B cell (primary cell): ENCODE results near the gene ZNF648. TPM values are rescaled to one million over a fixed set of nuclear protein-coding genes. Genes with fewer than 3 reads are reported as not detected.
A peak's percentile ranks its signal among the peaks of the same experiment; 100 is the strongest.

Experiments used
- ATAC-seq: fragments of 200-7000 bp; cut with Tn5 transposase; one replicate; pipeline ENCODE4 v1.10.0; 2021; ENCODE audit warnings: low read depth, mild to moderate bottlenecking, moderate number of reproducible peaks, moderate library complexity
- CTCF ChIA-PET: fragments of 350-600 bp; sonication (Branson Sonifier 250); formaldehyde crosslinking; loops from one replicate; lab custom pipeline; 2021; ENCODE audit warnings: antibody characterized with exemption, inconsistent platforms; lab: Charles Lee
- POLR2A ChIA-PET: fragments of 350-600 bp; sonication (Branson Sonifier 250); formaldehyde crosslinking; loops from one replicate; lab custom pipeline; 2021; ENCODE audit warnings: antibody characterized with exemption; lab: Charles Lee
- DNase-seq: peaks from one replicate; pipeline ENCODE4 v3.0.0; 2013
- H2AFZ ChIP-seq: 2 replicates; pipeline ENCODE4 v1.6.1; 2012; ENCODE audit warnings: mild to moderate bottlenecking, low read depth, low read length; ENCODE audit not compliant: insufficient read depth, poor library complexity, severe bottlenecking
- H3K27ac ChIP-seq, 2 donors: 1 replicate in 1 of 2; 2 replicates in 1 of 2; pipeline ENCODE4 v1.5.1; 2012 to 2013; ENCODE audit warnings: low read length in 2 of 2, mild to moderate bottlenecking in 2 of 2, moderate library complexity in 1 of 2
- H3K27me3 ChIP-seq, 4 experiments: fragments of 200-600 bp in 1 of 4; sonication (generic) in 1 of 4; replicated peaks in 1 of 4; 1 replicate in 2 of 4; 2 replicates in 2 of 4; pipeline versions ENCODE4 v1.6.1 to v1.7.0; 2013 to 2016; ENCODE audit warnings: low read length in 3 of 4, mild to moderate bottlenecking in 2 of 4, mixed read lengths in 1 of 4, moderate library complexity in 1 of 4; ENCODE audit not compliant: insufficient read depth in 4 of 4, control insufficient read depth in 3 of 4; ENCODE audit errors: control extremely low read depth in 1 of 4
- H3K36me3 ChIP-seq, 2 experiments: replicated peaks in 1 of 2; 1 replicate in 1 of 2; 2 replicates in 1 of 2; pipeline versions ENCODE4 v1.6.1 to v1.7.1; 2013; ENCODE audit warnings: low read length in 1 of 2; ENCODE audit not compliant: insufficient read depth in 2 of 2, control insufficient read depth in 1 of 2; ENCODE audit errors: control extremely low read depth in 1 of 2, extremely low read depth in 1 of 2
- H3K4me1 ChIP-seq, 2 donors: fragments of 200-600 bp in 1 of 2; sonication (generic) in 1 of 2; 1 replicate in 1 of 2; 2 replicates in 1 of 2; pipeline versions ENCODE4 v1.5.1 to v1.6.1; 2013 to 2017; ENCODE audit warnings: low read length in 2 of 2; ENCODE audit not compliant: control insufficient read depth in 2 of 2, insufficient read depth in 2 of 2
- H3K4me2 ChIP-seq: replicated peaks from 2 replicates; pipeline ENCODE3; 2012; ENCODE audit warnings: mild to moderate bottlenecking, low read depth, low read length; ENCODE audit not compliant: poor library complexity, severe bottlenecking
- H3K4me3 ChIP-seq, 5 experiments: fragments of 200-600 bp in 1 of 5; sonication (generic) in 1 of 5; 1 replicate in 3 of 5; 2 replicates in 2 of 5; pipeline versions ENCODE4 v1.5.1 to v1.7.0; 2011 to 2016; ENCODE audit warnings: low read length in 4 of 5, mild to moderate bottlenecking in 4 of 5, low read depth in 2 of 5, control low read depth in 1 of 5, moderate library complexity in 1 of 5; ENCODE audit not compliant: insufficient read depth in 1 of 5; ENCODE audit errors: control extremely low read depth in 1 of 5, extremely low read depth in 1 of 5
- H3K79me2 ChIP-seq: fragments of 200-600 bp; sonication (generic); one replicate; pipeline ENCODE4 v1.6.0; 2016; ENCODE audit warnings: low read length; ENCODE audit not compliant: control insufficient read depth, insufficient read depth
- H3K9ac ChIP-seq: fragments of 200-600 bp; sonication (generic); 2 replicates; pipeline ENCODE4 v1.6.1; 2017; ENCODE audit warnings: mild to moderate bottlenecking, low read length, moderate library complexity
- H3K9me3 ChIP-seq, 3 donors: one replicate each; pipeline versions ENCODE4 v1.6.1 to v1.7.1; 2013; ENCODE audit warnings: low read length in 2 of 3; ENCODE audit not compliant: control insufficient read depth in 2 of 3, insufficient read depth in 1 of 3; ENCODE audit errors: control extremely low read depth in 1 of 3
- H4K20me1 ChIP-seq: 2 replicates; pipeline ENCODE4 v1.6.0; 2012; ENCODE audit warnings: mild to moderate bottlenecking, low read length; ENCODE audit not compliant: insufficient read depth, control insufficient read depth, poor library complexity, severe bottlenecking
- H3K27ac Mint-ChIP-seq: one replicate; pipeline ENCODE4 v1.8.0; 2021; ENCODE audit warnings: mixed read lengths
- H3K27me3 Mint-ChIP-seq: one replicate; pipeline ENCODE4 v1.8.0; 2021; ENCODE audit warnings: mixed read lengths
- H3K4me1 Mint-ChIP-seq: one replicate; pipeline ENCODE4 v1.8.0; 2021; ENCODE audit warnings: mixed read lengths
- H3K4me3 Mint-ChIP-seq: one replicate; pipeline ENCODE4 v1.8.0; 2021; ENCODE audit warnings: mixed read lengths
- H3K9me3 Mint-ChIP-seq: one replicate; pipeline ENCODE4 v1.8.0; 2022; ENCODE audit warnings: mixed read lengths; ENCODE audit not compliant: insufficient read depth
- CTCF ChIP-seq: fragments of 200-600 bp; IDR thresholded peaks from one replicate; pipeline ENCODE4 v1.8.0; 2022; ENCODE audit warnings: antibody characterized with exemption, mild to moderate bottlenecking
- EZH2 ChIP-seq: IDR thresholded peaks from 2 replicates; pipeline ENCODE4 v1.6.1; 2012; ENCODE audit warnings: borderline replicate concordance, low read depth, mild to moderate bottlenecking, moderate library complexity, low read length; ENCODE audit not compliant: insufficient read depth, poor library complexity, severe bottlenecking
- WGBS: methylation state at CpG from one replicate; pipeline ENCODE4 v1.1.5; 2013; ENCODE audit warnings: missing lambda C conversion rate; ENCODE audit not compliant: insufficient coverage; 5-methylcytosine and 5-hydroxymethylcytosine counted together
- intact Hi-C: fragments of 100-400 bp; cut with micrococcal nuclease; formaldehyde crosslinking; loops from one replicate; pipeline ENCODE4 v1.10.0; 2022
- polyA plus RNA-seq: library from polyadenylated mRNA; depleted of rRNA; stranded (reverse); fragments of >200 nt; gene quantifications from 2 replicates; pipeline ENCODE4 v1.2.3, GENCODE V29; 2012
- total RNA-seq, 2 donors: library from RNA; stranded (reverse); fragments of 120-200 nt in 1 of 2; gene quantifications; 1 replicate in 1 of 2; 2 replicates in 1 of 2; pipeline versions ENCODE4 v1.2.3 to v1.2.4, GENCODE V29; 2013 to 2022

The ZNF648 gene
- total and polyA plus RNA-seq, 2 donors (not counting 1 experiment from before 2014, with no cell fraction given), result not detected

DNA sequence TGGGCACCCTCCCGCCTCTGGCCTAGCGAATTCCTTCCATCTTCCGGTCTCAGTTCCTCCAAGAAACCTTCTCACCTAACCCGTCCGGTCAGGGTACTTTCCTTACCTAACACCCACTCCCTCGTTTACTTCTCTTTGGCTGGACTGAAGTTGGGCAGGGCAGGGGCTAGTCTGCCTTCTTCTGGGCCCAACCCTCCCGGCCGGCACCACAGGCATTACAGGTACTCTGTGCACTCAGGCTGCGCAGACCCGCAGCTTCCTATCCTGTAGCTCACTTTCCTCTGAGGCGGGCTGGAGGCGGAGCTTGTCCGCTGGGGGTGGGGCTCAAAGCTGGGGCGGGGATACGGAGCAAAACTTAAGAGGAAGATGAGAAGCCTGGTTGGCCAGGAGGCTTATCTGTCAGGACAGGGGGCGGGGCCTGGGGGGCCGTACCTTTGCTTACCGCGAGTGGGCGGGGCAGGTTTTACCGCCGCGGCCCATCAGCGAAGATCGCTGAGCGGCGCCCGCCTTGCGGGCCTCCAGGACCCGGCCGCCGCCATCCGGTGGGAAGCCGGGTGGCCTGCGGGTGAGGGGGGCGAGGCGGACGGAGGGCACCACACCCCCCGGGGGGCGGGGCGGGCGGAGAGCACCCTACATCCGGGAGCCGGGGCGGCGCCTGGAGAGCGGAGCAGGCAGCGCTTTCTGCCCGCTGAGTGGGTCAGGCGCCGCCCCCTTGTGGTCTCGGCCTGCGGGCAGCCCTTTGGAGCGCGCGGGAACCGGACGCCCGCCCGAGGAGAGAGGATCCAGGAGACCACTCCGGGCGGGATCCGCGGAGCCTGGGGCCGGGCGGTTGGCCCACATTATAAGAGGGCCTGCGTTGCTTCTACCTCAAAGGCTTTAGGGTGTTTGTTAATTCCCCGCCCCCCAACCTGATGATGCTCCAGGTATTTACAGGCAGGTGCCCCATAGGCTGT is 31.9 kb downstream of the ZNF648 start:
- Histone ChIP-seq H4K20me1 (no peaks in the 10 kb centered on the region), H3K79me2 (no peaks in the 10 kb centered on the region), H3K27ac (peak overlapping the region; percentile 60 to 71), H3K9me3 (no peaks in the 10 kb centered on the region), H3K9ac (peak overlapping the region; percentile 70), H3K4me2 (peak overlapping the region; percentile 81), H3K36me3 (no peaks in the 10 kb centered on the region), H3K4me1 (peaks cover 9 to 12% of the 10 kb centered on the region in 2 donors), H3K4me3 (peak overlapping the region; percentile 50 to 84 (median 72)), H3K27me3 (no peaks in the 10 kb centered on the region), H2AFZ (peak overlapping the region; percentile 88)
- POLR2A ChIA-PET, result interaction anchor here (0.6 kb wide), 1 partner anchor 809 kb away, joined by 4 read pairs; no protein-coding TSS in a partner anchor
- intact Hi-C loops, result loop anchor here (5.0 kb wide), 3 partner anchors 1397 to 1872 kb away; partner anchors contain the start of genes ARPC5 and XPR1
- H3K27me3 Mint-ChIP-seq, result no peaks in the 10 kb centered on the region
- H3K27ac Mint-ChIP-seq, result peak overlapping the region; percentile 94
- DNase-seq (peak; percentile 98), ATAC-seq (peak; percentile 92)
- CTCF ChIA-PET, result interaction anchor here (0.6 to 1.9 kb wide), 2 partner anchors 25 to 51 kb away, joined by 3 to 5 read pairs; no protein-coding TSS in a partner anchor
- H3K9me3 Mint-ChIP-seq, result no peaks in the 10 kb centered on the region
- WGBS, result under 1% methylated on average over 65 of the region's 68 CpGs
- peak overlapping the region; percentile 92 for H3K4me3 Mint-ChIP-seq
- peak; percentile 41 for TF ChIP-seq CTCF
- TF ChIP-seq EZH2, result no peak
- H3K4me1 Mint-ChIP-seq, result peaks cover 15% of the 10 kb centered on the region
